ENCODE data around the gene SPIN1. TPM values are rescaled to one million over a fixed set of nuclear protein-coding genes. Genes with fewer than 3 reads are reported as not detected.

SPIN1 gene
- total RNA-seq, 1 donor from 2014 or later = 42.3 TPM

DNA sequence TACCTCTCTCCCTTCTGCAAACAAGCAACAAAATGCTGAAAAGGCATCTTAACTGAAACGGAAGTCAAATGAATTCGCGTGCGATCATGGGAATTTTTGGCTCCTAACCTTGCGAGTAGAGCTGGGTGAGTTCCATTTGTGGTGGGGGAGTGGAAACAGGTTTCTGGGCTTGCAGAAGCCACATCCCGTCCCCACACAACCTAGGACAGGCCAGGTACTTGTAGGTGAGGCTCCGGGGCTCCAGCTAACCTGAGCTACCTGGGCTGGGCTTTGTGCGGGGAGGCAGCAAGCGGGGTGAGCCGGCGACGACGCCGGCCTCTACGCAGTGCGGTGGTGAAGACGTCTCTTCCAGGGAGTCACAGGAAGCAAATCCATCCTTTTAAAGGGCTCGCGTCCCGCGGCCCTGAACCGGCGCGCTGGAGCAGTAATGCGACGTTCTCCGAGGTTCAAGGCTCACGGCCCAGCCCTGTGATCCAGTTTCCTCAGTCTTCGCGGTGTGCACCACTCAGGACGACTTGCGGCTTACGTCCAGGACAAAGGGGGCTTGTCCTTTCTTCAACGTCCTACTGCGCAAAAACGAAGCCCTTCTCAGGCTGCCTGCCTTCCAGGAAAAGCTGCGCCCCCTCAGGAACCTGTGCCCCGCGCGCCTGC, 567 bp upstream of the SPIN1 start:
- intact Hi-C loops (cut with micrococcal nuclease) = loop anchor here (1.0 to 5.0 kb wide), 5 partner anchors 65 to 413 kb away; partner anchors contain the start of gene CDK20

DNA sequence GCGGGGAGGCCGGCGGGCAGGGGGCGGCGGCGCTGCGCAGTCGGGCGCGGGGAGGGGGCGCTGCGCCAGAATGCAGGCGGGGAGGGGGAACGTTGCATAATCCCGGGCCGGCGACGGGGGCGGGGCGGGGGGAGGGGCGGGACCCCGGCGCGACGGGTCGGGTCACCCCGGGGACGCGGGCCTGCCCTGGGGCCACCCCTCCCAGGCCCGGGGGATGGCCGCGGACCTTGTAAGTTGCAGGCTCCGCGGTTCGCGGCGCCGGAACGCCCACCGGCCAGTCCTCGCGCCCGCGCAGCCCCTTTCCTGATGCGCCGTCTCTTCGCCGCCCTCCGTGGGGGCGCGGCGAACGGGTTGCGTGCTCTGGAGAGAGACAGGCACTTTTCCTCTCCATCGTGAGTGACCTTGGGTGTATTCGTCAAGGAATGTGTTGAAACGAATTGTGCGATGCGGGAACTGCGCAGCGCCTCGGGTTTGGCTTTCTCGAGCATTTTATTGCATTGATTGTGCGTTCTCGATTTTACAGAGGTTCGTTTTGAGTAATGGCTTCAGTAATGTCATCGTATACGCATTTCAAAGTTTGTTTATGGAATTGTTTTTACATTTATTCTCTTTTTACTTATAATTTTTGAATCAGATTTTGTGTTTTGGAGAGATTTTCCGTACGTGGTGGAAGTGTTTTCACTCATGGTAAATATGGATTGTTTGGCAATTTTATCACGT, 802 bp downstream of the SPIN1 start:
- intact Hi-C loops (cut with micrococcal nuclease) = loop anchor here (1.0 to 5.0 kb wide), 4 partner anchors 67 to 282 kb away; no protein-coding TSS in a partner anchor

DNA sequence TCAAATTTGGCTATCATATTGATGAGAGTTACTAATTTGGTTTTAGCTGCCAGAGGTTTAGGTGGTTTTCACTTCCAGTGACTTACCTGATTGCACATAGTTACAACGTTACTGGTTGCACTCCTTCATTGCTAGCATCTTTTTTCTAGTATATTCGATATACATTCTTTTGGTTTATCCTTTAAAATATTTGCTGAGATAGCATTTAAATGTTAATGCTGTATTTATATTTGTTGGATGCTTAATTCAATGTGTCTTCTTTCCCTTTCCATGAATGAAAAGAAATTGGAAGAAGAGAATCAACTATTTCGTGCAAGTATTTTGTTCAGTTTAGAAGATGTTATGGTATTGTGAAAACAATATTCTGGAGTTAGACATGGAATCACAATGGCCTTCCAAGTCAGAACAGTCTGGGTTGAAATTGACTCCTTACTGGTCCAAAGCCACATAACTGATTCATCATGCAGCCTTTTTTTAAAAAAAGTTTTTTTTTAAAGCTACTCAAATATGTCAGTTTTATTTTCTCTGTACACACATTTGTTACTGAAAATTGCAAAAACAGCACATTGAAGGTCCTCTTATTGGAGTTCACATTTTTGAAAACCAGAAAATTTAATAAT, 2.2 kb downstream of the SPIN1 start:
- intact Hi-C loops (cut with micrococcal nuclease) = no loop called here

GRCh38 chr9:88391236-88391635, 3.0 kb downstream of the SPIN1 start:
- intact Hi-C loops (cut with micrococcal nuclease) = no loop called here

DNA sequence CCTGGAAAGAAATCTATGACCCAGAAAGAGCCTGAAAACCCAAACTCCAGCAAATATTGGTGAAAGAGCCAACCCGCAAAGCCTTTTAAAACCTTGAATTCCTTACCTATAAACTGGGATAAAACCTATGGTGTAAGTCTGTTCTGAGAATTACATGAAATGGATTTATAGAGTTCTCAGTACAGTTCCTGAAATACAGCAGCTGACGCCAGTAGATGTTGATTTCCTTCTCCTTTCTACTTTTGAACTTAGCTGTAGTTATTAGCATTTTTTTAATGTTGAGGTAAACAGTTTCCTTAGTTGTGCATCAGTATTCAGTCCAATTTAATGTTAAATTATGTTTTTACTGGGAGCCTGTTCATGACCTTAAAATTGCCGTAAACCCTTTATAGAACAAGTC, 3.7 kb downstream of the SPIN1 start:
- intact Hi-C loops (cut with micrococcal nuclease) = no loop called here

DNA sequence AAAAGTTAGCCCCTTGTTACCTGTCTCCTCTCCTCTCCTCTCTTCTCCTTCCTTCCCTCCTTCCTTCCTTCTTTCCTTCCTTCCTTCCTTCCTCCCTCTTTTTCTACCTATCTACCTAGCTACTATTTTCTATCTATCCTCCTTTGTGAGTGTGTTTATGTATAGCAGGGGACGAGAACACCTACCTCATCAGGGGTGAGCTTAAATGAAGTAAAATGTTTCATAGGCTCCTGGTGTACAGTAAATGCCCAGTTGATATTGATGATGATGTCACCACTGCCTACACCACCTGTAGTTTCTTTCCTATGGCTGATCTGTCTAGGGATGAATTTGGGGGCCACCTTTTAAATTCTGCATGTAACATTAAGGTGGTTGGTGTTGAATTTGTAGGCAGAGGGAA, 4.3 kb downstream of the SPIN1 start:
- intact Hi-C loops (cut with micrococcal nuclease) = no loop called here

- intact Hi-C loops (cut with micrococcal nuclease) = no loop called here
Measured at GRCh38 chr9:88396836-88397577, 8.8 kb downstream of the SPIN1 start.

DNA sequence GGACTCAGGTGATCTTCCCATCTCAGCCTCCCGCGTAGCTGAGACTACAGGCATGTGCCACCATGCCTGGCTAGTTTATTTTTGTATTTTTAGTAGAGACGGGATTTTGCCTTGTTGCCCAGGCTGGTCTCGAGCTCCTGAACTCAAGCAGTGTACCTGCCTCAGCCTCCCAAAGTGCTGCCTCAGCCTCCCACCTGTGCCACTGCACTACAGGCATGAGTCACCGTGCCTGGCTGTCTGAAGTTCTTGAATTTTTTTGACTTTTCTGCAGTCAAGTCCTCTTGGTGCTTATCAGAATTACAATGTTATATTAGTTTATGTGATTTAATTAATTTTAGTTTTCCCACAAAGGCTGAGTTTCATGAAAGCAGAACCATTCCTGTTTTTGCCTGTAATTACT, 9.8 kb downstream of the SPIN1 start:
- intact Hi-C loops (cut with micrococcal nuclease) = no loop called here

GRCh38 chr9:88399966-88400365, 11.7 kb downstream of the SPIN1 start:
- intact Hi-C loops (cut with micrococcal nuclease) = no loop called here

DNA sequence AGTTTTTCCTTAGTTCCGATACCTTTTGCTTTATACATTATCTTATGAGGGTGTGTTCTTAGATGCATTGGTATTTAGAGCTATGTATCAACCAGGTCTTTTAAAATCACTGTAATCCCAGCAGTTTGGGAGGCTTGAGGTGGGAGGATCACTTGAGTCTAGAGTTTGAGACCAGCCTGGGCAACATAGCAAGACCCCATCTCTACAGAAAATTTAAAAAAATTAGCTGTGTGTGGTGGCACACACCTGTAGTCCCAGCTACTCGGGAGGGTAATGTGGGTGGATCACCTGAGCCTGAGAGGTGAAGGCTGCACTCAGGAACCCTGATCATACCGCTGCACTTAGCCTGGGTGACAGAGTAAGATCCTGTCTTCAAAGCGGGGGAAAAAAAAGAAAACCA, 15.1 kb downstream of the SPIN1 start:
- intact Hi-C loops (cut with micrococcal nuclease) = no loop called here

DNA sequence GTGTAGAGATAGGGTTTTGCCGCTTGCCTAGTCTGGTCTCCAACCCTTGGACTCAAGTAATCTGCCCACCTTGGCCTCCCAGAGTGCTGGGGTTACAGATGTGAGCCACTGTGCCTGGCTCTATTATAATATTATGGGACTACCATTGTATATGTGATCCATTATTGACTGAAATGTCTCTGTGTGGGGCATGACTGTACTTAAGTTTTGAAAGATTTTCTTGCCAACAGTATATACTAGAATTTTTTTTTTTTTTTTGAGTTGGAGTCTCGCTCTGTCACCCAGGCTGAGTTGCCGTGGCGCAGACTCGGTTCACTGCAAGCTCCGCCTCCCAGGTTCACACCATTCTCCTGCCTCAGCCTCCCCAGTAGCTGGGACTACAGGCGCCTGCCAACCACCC, 17.8 kb downstream of the SPIN1 start:
- intact Hi-C loops (cut with micrococcal nuclease) = no loop called here

- intact Hi-C loops (cut with micrococcal nuclease) = no loop called here
Measured at GRCh38 chr9:88411471-88411870, 23.2 kb downstream of the SPIN1 start.

DNA sequence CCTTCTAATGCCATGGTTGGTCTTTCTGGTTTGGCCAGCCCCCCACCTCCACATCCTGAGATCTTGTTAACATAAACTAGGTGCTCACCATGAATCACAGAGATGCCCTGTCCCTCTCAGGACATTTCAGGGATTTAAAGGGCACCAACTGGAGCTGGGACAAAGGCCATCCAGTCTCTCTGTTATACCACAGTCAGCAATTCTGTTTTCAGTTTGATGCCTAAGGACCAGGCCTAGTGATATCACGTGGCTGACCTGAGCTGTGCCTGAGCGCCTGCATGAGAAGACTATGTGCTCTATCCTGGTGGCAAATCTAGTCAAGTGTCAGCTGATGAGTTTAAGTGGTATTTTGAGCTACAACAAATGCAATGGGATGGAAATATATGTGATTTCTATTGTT, 26.1 kb downstream of the SPIN1 start:
- intact Hi-C loops (cut with micrococcal nuclease) = no loop called here

DNA sequence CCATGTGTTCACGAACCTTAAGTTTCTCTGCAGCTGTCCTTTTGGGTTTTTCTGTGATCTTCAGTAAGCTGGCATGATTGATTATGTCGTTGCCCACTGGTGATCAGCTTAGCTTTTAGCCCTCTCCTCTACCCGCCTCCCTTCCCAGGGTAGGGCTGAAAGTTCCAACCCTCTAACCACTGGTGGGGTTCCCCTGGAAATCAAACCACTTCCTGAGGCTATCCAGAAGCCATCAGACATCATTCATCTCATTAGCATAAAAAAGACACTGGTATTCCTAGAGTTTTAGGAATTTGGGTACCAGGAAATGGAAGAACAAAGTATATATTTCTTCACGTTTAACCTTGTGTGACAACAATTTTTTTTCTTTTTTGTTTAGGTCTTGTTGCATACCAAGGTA, 29.8 kb downstream of the SPIN1 start:
- intact Hi-C loops (cut with micrococcal nuclease) = no loop called here

GRCh38 chr9:88418715-88419540, 30.7 kb downstream of the SPIN1 start:
- intact Hi-C loops (cut with micrococcal nuclease) = no loop called here

DNA sequence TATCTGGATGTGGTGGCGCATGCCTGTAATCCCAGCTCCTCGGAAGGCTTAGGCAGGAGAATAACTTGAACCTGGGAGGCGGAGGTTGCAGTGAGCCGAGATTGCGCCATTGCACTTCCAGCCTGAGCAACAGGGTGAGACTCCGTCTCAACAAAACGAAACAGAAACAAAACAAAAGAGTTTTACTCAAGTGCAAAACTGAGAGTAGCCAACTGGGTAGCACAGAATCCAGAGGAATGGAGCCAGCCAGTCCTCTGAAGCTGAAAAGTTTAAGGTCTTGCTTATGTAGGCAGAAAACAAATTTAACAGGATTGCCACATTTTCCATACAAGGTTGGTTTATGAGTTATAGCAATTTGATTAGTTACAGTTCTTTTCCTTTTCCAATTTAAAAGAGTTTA, 32.0 kb downstream of the SPIN1 start:
- intact Hi-C loops (cut with micrococcal nuclease) = no loop called here

GRCh38 chr9:88421348-88421747, 33.1 kb downstream of the SPIN1 start:
- intact Hi-C loops (cut with micrococcal nuclease) = no loop called here

DNA sequence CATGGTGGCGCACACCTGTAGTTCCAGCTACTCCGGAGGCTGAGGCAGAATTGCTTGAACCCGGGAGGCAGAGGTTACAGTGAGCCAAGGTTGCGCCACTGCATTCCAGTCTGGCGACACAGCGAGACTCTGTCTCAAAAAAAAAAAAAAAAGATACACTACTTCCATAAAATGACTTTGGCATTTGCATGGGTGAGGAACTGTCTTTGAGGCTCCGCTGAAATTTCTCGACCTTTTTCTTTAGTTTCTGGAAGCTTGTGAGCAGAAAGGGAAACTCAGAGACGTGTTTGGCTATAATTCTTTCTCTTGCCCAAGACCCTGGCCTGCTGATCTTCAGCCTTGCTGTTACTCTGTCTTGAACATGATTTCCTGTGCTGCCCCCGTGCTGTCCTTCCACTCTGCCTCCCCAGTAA, 37.3 kb downstream of the SPIN1 start:
- intact Hi-C loops (cut with micrococcal nuclease) = no loop called here

GRCh38 chr9:88426651-88427050, 38.4 kb downstream of the SPIN1 start:
- intact Hi-C loops (cut with micrococcal nuclease) = no loop called here

GRCh38 chr9:88429595-88430430, 41.6 kb downstream of the SPIN1 start:
- intact Hi-C loops (cut with micrococcal nuclease) = no loop called here

All from T-helper 2 cell treated with Interferon-gamma antibody and Interleukin-4, amounts not matched to agents 100 ng/mL and 5 ng/mL, for 36 hours (primary cell).